ENCODE results near the gene IGFL2.

Gene IGFL2

DNA sequence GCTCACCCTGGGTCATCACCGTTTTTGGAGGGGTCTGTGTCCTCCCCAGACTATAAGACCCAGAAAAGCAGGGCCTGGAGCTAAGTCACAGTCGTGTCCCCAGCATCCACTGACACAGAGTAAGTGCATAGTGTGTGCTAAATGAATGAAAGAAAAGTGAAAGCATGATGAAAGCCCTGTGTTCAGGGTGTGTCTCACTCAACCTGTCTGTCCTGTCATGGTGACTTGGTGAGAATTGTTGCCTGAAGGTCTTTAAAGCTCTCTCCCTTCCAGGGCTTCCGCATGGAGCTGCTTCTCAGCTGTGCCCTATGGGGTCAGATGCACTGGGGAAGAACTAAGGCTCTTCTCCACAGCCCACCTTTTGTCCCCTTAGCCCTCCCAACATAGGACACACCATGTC, 61.0 kb downstream of the IGFL2 start:
- no peak for DNase-seq (ENCODE audit: low read depth in 2 of 2)

DNA sequence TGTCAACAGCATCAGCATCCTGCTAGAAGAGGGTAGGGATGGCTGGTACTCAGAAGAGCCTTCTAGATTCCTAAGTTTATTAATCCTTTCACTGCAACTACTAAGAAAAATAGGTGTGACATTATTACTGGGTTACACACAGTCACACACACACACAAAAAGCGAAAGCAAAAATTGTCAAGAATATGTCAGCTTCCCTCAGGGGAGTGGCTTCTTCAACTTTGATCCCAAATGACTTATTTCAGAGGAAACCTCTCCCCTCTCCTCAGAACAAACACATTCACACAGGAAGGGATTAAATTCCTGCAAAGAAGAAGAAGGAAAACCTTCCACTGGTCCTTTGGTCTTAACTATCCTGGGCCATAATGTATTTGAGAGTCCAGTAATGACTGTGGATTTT, 61.4 kb downstream of the IGFL2 start:
- DNase-seq (ENCODE audit: low read depth in 2 of 2) = no peak

DNA sequence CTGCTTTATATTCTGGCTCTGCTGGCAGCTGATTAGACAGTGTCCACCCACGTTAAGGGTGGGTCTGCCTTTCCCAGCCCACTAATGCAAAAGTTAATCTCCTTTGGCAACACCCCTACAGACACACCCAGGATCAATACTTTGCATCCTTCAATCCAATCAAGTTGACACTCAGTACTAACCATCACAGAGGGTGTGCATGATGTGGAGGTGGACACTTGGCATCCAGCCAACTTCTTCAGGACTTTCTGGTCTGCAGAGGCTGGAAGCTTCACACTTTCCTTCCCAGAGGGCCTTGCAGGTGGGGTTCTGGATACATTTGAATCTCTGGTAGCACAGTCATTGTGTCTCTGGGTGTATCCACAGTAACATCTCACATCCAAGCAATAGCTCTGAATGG, 62.6 kb downstream of the IGFL2 start:
- DNase-seq (ENCODE audit: low read depth in 2 of 2) = no peak

Data from fibroblast of skin of left biceps (primary cell).